Measurements from ENCODE around the gene MSS51.
A peak's percentile ranks its signal among the peaks of the same experiment; 100 is the strongest.
"Not testable (repeated sequence)": the region's sequence is repeated elsewhere in the genome, so short reads cannot be mapped to it uniquely, and the experiment has no call there.

The MSS51 gene

DNA sequence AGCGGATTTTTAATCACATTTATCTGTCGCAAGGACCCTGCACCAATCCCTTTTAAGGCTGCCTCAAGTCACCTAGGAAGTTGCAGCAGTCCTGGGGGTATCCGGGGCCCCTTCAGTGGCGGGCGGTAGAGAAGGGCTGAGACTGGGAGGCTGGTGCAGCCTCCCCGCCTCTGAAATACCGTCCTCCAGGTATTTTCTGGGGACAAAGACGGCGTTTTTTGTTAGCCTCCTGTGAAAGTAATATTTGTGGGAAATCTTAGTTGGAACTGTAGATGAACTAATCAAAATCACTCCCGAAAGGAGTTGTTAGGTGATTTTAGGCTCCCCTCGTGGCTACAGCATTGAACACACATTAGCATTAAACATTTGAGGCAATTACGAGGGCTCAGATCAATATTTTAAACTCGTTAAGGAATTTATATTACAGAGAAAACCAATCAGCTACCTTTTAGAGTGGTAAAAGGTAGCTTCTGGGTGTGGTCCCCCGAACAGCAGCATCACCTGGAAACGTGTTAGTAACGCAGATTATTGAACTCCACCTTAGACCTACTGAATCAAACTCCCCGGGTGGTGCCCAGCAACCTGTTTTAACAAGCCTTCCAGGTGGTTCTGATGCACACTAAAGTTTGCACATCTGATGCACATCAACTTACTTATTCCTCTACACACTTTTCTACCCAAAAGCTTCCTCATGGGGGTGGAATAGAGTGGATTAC, 19.0 kb downstream of the MSS51 start:
- DNase-seq, result no peak

DNA sequence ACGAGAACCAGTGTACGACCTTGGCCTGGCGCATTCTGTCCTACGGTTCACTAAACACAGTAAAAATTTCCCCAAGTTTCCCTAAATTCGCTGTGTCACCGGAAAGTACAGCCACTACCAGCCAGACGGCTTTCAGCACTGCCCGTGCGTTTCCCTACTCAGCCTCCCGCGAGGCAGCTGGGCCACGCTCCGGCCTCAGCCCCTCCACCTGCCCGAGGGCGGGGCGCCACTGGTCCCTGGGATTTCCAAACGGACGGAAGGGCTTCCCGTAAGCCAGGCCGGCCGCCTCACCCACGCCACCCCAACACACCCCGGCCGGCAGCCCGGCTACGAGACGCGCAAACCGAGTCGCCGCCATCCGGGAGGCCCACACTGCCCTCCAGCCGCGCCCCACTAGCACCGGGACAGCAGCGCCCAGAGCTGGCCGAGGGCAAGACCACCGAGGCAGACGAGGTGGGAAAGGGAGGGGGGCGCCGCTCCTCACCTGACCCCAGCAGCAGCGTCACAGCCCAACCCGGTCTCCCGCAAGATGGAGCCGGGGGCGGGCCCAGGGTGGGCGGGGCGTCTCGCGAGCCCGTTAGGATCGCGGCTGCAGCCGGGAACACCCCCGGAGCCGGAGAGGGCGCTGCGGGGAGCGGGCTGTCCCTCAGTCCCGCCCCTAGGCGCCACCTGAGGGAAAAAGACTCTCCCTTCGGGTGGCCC, 19.7 kb downstream of the MSS51 start, which contains the start of gene ANXA7:
TSS of gene ANXA7 (minus strand) at position 531 of the 702 bp plus-strand sequence. CDS start 13,202 bp downstream, outside the sequence.
- peak; percentile 93 for DNase-seq

DNA sequence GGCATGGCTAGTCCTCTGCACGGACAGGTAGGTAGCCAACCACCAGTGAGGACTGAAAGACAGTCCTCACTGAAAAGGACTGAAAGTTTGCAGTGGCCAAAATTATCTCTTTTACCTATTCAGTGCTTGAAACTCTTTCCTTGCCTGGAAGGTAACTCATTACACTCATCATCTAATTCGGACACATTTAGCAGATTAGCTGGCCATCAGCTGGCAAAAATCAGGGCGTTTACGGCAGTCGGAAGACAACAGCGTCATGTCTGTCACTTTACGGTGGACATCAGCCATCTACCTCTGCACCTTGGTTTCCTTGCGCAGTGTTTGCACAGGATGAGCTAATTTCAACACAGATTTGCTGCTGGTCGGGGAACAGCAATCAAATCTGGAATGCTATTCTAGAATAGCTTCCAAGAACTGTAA, 20.2 kb downstream of the MSS51 start:
- no peak for DNase-seq

DNA sequence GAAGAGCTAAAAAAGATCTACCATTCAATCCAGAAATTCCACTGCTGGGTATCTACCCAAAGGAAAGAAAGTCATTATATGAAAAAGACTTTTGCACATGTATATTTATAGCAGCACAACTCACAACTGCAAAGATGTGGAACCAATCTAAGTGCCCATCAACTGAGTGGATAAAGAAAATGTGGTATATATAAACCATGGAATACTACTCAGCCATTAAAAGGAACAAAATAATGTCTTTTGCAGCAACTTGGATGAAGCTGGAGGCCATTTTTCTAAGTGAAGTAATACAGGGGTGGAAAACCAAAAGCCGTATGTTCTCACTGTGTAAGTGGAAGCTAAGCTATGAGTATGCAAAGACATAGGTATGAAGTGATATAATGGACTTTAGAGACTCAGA, 22.5 kb downstream of the MSS51 start:
- DNase-seq, result no peak

DNA sequence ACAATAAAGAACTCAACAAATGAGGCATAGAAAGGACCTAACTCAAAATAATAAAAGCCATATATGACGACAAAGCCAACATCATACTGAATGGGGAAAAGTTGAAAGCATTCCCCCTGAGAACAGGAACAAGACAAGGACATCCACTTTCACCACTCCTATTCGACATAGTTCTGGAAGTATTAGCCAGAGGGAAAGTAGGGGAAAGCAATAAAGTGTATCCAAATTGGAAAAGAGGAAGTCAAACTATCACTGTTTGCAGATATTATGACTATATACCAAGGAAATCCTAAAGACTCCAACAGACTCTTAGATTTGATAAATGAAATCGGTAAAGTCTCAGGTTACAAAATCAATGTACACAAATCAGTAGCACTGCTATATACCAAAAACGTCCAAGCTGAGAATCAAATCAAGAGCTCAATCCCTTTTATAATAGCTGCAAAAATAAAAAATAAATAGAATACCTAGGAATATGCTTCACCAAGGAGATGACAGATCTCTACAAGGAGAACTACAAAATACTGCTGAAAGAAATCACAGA, 24.3 kb downstream of the MSS51 start:
- DNase-seq, result no peak

DNA sequence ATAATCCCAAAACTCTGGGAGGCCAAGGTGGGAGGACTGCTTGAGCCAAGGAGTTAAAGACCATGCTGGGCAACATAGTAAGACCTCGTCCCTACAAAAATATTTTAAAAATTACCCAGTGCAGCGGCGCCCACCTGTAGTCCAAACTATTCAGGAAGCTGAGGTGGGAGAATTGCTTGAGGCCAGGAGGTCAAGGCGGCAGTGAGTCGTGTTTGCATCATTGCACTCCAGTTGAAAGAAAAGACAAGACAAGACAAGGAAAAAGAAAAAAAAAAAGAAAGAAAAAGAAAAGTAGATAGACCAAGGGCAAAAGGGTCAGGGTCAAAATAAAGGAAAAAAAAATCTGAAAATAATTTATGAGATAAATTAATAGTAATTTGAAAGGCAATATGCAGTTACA, 25.3 kb downstream of the MSS51 start:
- no peak for DNase-seq

DNA sequence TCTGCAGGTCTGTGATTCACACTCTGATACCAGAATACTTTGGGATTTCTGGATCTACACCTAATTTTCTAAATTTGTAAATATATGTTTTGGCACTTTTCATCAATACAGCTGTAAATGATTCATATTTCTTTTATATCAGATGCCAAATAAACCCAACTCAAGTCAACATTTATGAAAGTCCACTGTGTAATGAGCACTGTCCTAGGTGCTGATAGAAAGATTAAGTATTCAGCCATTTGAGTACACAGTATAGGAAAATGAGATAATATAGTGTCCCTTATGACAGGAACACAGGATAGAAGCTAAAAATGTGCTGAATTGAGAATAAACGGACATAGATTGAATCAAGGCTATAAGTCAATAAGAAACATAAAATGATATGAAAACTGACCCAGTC, 25.9 kb downstream of the MSS51 start:
- no peak for DNase-seq

DNA sequence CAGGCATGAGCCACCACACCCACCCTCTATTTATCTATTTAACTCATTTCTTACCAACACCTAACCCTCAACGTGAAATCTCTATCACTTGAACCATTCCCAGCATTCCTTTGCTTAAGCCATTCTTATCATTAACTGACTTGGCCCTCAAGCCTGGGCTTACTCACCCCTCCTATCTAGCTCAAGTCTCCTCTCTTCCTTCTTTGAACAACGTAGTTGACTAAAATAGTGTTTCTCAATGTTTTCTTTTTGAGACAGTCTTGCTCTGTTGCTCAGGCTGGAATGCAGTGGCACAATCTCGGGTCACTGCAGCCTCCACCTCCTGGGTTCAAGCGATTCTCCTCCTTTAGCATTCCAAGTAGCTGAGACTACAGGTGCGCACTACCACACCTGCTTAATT, 26.5 kb downstream of the MSS51 start:
- no peak for DNase-seq

DNA sequence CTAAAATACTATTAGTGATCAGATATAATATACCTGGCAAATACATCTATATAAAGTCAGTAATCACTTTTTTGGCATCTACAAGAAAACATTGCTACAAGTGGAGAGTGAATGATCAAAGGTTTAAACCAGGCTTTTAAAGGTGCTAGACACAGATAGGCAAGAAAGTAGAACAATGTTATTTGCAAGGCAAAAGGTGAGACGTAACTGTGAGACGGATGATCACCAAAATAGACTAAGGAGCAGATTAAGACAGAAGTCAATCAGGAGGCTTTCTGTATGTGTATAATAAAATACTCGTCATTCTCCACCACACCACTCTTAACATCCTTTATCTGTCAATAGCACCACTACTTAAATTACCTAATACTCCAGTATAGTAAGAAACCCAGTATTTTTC, 27.8 kb downstream of the MSS51 start:
- no peak for DNase-seq

DNA sequence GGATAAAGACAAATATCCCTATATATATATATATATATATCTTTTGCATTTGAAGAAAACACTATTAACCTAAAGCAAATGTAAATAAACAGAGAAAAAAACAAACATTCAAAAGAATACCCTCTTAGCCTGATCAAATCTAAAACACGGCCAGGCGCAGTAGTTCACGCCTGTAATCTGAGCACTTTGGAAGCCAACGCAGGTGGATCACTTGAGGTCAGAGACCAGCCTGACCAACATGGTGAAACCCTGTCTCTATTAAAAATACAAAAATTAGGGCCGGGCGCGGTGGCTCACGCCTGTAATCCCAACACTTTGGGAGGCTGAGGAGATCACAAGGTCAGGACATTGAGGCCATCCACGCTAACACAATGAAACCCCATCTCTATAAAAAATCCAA, 28.7 kb downstream of the MSS51 start:
- no peak for DNase-seq

DNA sequence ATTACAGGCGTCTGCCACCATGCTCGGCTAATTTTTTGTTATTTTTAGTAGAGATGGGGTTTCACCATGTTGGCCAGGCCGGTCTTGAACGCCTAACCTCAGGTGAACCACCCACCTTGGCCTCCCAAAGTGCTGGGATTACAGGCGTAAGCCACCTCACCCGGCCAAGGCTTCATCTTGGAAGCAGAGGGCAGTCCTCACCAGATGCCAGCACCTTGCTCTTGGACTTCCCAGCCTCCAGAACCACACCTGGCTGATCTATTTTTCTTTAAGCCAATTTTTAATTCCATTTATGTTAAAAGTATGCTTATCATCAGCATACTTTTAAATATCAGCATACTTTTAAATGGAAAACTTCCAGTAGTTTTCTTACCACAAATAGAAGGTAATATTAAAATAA, 31.7 kb downstream of the MSS51 start:
- DNase-seq, result no peak

DNA sequence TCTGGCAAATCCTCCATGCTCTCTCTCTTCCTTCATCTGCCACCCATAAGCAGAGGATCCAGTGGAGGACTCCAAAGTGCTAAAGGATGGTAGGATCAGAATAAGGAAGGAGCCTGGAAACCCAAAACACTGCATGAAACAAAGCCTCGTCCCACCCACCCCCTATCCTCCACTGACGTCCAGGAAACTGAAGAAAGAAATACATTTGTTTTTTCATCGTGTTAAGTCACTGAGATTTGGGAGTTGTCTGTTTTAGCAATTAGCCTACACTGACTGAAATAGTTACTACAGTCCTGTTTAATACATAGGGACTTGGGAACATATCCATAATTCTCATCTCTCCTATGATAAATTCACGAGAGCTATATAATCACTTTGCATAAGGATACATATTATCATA, 34.3 kb downstream of the MSS51 start:
- no peak for DNase-seq

DNA sequence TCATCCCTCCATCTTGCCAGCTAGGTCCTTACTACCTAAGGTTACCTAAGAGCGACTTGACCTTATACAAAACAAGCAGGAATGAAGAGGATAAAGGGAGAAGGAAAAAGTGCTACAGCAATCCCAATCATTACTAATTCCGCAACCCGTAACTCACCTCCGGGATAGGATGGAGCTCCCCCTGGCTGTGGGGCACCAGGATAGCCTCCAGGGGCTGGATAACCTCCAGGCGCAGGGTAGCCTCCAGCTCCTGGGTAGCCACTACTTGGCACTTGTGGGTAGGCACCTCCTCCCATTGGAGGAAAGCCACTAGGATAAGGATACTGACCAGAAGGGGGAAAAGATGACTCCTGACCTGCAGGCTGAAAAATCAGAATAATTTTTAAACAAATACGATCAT, 35.3 kb downstream of the MSS51 start:
- DNase-seq, result no peak

DNA sequence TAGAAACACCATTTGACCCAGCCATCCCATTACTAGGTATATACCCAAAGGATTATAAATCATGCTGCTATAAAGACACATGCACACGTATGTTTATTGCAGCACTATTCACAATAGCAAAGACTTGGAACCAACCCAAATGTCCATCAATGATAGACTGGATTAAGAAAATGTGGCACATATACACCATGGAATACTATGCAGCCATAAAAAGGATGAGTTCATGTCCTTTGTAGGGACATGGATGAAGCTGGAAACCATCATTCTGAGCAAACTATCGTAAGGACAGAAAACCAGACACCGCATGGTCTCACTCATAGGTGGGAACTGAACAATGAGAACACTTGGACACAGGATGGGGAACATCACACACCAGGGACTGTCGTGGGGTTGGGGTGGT, 39.0 kb downstream of the MSS51 start:
- not testable (repeated sequence) for DNase-seq

DNA sequence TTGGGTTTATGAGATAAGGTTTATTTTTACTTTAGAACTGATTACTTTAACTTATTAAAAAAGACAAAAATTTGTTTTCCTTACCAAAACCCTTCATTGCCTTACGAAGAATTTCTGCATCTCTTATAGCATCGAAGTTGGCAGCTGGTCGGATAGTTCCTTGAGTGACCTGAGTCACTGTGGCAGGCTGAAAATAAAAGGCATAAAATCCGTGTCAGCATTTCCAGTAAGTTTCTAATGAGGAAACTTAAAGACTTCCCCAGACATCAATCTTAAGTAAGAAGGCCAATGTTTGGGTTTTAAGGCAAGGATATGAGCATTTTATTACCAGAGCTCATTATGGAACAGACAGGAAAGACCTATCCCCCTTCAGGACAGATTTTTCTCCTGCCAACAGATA, 45.1 kb downstream of the MSS51 start:
- no peak for DNase-seq

DNA sequence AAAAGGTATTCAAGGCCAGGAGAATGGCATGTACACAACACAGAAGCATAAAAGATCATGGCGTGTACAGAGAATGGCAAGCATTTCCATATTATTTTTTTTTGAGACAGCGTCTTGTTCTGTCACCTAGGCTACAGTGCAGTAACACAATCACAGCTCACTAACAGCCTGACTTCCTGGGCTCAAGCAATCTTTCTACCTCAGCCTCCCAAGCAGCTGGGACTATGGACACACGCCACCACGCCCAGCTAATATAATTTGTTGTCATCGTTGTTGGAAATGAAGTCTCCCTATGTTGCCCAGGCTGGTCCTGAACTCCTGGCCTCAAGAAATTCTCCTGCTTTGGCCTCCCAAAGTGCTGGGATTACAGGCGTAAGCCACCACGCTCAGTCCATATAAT, 46.8 kb downstream of the MSS51 start:
- DNase-seq, result no peak

DNA sequence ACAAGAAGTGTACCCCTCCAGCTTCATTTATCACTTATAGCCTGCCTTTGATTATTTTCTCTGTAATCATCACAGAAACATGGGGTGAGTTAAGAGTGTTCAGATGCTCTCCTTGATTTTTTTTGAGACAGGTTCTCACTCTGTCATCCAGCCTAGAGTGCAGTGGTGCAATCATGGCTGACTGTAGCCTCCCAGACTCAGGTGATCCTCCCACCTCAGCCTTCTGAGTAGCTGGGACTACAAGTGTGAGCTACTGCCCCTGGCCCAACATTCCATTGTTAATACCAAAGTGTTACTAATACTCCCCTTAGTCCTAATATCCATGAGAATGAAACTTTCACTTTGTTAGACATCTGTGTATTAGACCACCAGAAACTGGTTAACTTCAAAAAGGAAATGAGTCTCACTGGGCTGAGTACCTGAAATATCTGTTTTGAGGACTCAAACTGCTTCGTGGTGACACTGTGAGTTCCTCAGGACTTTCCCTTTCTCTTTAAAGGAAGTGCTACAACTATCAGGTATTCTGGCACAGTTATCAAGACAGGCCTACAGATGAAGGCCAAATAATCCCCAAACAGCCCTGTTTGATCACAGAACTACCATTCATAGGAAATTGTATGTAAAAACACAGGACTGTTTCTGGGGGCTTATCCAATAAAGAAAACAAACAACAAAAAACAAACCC, 54.2 kb downstream of the MSS51 start:
- no peak for DNase-seq

DNA sequence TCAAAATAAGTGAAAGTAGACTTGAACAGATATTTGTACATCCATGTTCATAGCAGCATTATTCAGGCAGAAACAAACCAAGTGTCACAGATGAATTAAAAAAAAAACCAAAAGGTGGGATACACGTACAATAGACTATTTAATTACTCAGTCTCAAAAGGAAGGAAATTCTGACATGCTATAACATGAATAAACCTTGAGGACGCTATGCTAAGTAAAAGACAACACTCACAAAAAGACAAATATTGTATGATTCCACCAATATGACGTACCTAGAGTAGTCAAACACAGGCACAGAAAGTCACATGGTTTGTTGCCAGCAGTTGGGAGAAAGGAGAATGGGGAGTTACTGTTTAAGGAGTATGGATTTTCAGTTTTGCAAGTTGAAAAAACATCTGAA, 56.7 kb downstream of the MSS51 start:
- no peak for DNase-seq
